GM18502 (cell line): ENCODE results near the gene TUBB4A.

Experiments
- ATAC-seq: cut with Tn5 transposase; IDR thresholded peaks from one replicate; pipeline ENCODE4 v1.9.1; 2021; ENCODE audit warnings: mild to moderate bottlenecking; ENCODE audit not compliant: unreplicated experiment, poor library complexity

The TUBB4A gene

DNA sequence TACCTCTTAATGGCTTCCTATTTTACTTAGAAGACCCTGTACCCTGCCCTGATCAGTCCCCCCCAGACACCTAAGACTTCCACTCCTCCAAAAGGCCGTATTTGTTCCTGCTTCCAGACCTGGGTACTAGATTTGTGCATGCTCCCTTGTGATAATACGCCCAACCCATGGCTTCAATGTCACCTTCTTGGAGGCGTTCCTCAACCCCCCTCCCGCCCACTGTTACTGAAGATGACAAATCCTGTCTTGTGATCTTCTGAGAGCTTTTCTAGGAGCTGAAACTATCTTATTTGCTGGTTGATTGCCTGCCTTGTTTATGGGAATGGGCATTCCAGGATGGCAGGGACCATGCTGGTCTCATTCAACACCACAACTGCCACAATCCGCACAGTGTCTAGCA, 51.9 kb downstream of the TUBB4A start:
- no peak for ATAC-seq

DNA sequence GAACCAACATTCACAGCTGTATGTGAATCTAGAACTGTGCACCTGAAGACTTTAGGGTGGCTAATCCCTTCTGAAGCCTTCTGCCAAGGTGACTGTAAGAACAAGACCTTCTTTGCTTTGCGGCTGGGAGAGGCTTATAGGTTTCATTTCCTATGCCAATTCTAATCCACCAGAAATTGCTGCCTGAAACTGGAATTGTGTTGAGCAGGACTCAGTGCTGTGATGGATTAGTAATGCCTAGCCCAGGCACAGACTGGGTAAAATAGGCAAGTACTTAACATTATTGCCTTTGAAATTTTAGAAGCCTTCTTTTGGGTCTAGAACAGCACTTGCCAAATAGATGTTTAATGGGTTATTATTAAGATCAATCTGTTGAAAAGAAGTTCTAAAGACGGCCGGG, 54.1 kb downstream of the TUBB4A start:
- ATAC-seq: no peak

DNA sequence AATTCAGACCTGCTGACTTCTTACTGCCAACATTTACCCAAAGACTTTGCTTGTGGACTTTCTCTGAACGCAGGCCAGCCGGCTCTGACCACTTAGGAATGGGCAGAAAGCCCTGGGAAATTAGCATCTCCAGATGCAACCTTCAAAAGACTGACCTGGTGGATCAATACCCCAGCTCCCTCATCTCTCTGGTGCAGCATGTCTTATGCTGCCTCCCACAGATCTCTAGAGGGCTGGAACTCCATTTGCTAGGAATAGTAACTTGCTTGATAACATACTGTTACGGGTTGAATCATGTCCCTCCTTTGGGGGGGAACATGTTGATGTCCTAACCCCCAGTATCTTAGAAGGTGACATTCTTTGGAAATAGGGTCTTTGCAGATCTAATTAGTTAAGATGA, 55.7 kb downstream of the TUBB4A start:
- no peak for ATAC-seq
